Pancreas (tissue), 10 donors: ENCODE data around the gene OPRL1. TPM values are rescaled to one million over a fixed set of nuclear protein-coding genes. Genes with fewer than 3 reads are reported as not detected.
"Not testable (repeated sequence)": the region's sequence is repeated elsewhere in the genome, so short reads cannot be mapped to it uniquely, and the experiment has no call there.

Experiments used
- ATAC-seq, 4 donors: fragments of 200-7000 bp; cut with Tn5 transposase; one replicate each; pipeline versions ENCODE4 v1.8.0 to v1.9.1; 2020; ENCODE audit warnings: mild to moderate bottlenecking in 4 of 4, moderate library complexity in 4 of 4
- DNase-seq, 6 donors: peaks; one replicate each; pipeline ENCODE4 v3.0.0-alpha.2; 2020
- FAIRE-seq: peaks from 2 replicates; lab custom pipeline; 2012; peaks lifted over from hg19 to GRCh38; lab: Jason Lieb, UNC
- H3K27ac ChIP-seq, 4 donors: fragments of 200-600 bp; sonication (generic); 1 replicate in 3 of 4; 2 replicates in 1 of 4; pipeline versions ENCODE4 v1.5.0 to v1.8.0; 2020
- H3K27me3 ChIP-seq, 4 donors: fragments of 200-600 bp; one replicate each; pipeline ENCODE4 v1.8.0; 2021
- H3K36me3 ChIP-seq, 3 donors: fragments of 200-600 bp; sonication (generic) in 1 of 3; one replicate each; pipeline versions ENCODE4 v1.5.0 to v1.8.0; 2020 to 2021
- H3K4me1 ChIP-seq, 3 donors: fragments of 200-600 bp; one replicate each; pipeline ENCODE4 v1.8.0; 2021
- H3K4me3 ChIP-seq, 4 donors: fragments of 200-600 bp; sonication (generic) in 2 of 4; one replicate each; pipeline versions ENCODE4 v1.5.0 to v1.8.0; 2020 to 2021
- H3K9me3 ChIP-seq, 4 donors: fragments of 200-600 bp; one replicate each; pipeline ENCODE4 v1.8.0; 2021
- CTCF ChIP-seq, 4 donors: fragments of 200-600 bp; sonication (generic) in 3 of 4; IDR thresholded peaks; one replicate each; pipeline versions ENCODE4 v1.5.0 to v1.8.0; 2021; ENCODE audit warnings: antibody characterized with exemption in 4 of 4
- WGBS, 2 donors: extraction: QIAGEN DNeasy Blood & Tissue Kit; methylation state at CpG; one replicate each; pipeline ENCODE4 v1.1.7; 2013; 5-methylcytosine and 5-hydroxymethylcytosine counted together
- intact Hi-C, 3 donors: fragments of 100-400 bp; cut with DNase I; formaldehyde crosslinking; loops; one replicate each; pipeline versions ENCODE4 v1.11.1 to v1.14.2; 2022
- polyA plus RNA-seq, 2 donors: library from polyadenylated mRNA; stranded (reverse); fragments of 200-250 nt; gene quantifications; one replicate each; pipeline ENCODE4 v1.2.3, GENCODE V29; 2013
- total RNA-seq, 6 donors: library from RNA; stranded (reverse); fragmentation: NEBNext Ultra II Directional in 4 of 6; extraction: Animal tissue kit (Norgen Biotek cat#: 25700) in 4 of 6; gene quantifications; one replicate each; pipeline versions ENCODE4 v1.2.1 to v1.2.4, GENCODE V29; 2021 to 2023
- donor health status: healthy with polysubstance abuse.
- donor health status: DM: no; HTN: no; CAD: no; lungs with moderate emphysema.
- donor health status: DM: no; HTN: no; CAD: no.
- donor health status: control.
- donor health status: control.
- donor health status: Bipolar disorder and iron deficiency.
- donor health status: DM: yes; HTN: yes; CAD: no.
- donor health status: DM: no; HTN: no; CAD: no.
- donor health status: DM: no; HTN: no; CAD: no.
- donor health status: DM: yes; HTN: yes; CAD: no.

The OPRL1 gene
- total and polyA plus RNA-seq, 8 donors: 0.25 to 2.2 (median 0.91) TPM

GRCh38 chr20:64114356-64114971 is 34.6 kb downstream of the OPRL1 start:
- no peak for FAIRE-seq

GRCh38 chr20:64115171-64115911 is 35.5 kb downstream of the OPRL1 start:
- Histone ChIP-seq H3K9me3 (no peaks in the 10 kb centered on the region), H3K4me3 (no peak overlapping the region), H3K4me1 (no peaks in the 10 kb centered on the region), H3K27me3 (no peaks in the 10 kb centered on the region), H3K36me3 (no peaks in the 10 kb centered on the region), H3K27ac (no peak overlapping the region)
- no peak for TF ChIP-seq CTCF (IDR thresholded peaks at IDR 0.05)
- DNase-seq (peak in 1 of 6 donors; percentile 28), ATAC-seq (no peak), FAIRE-seq (no peak)
- WGBS, 2 donors: 49 to 68% methylated on average over 14 of the region's 14 CpGs
- intact Hi-C loops: no loop called here

More at GRCh38 chr20:64114356-64114971, 34.6 kb downstream of the OPRL1 start:
- no peak overlapping the region for H3K4me3 ChIP-seq
- H3K4me1 ChIP-seq: no peaks in the 10 kb centered on the region
- no peaks in the 10 kb centered on the region for H3K9me3 ChIP-seq
- 65 to 72% methylated on average over 13 to 14 of the region's 14 CpGs for WGBS, 2 donors
- H3K27ac ChIP-seq: no peak overlapping the region
- intact Hi-C loops: no loop called here
- H3K36me3 ChIP-seq: no peaks in the 10 kb centered on the region
- peak in 1 of 6 donors; percentile 51 for DNase-seq
- no peak for ATAC-seq
- no peak for TF ChIP-seq CTCF (IDR thresholded peaks at IDR 0.05)
- no peaks in the 10 kb centered on the region for H3K27me3 ChIP-seq

- 69 to 76% methylated on average over 21 of the region's 21 CpGs for WGBS, 2 donors
- Histone ChIP-seq H3K36me3 (no peaks in the 10 kb centered on the region), H3K27me3 (peaks cover 0 to 4% (median 0%) of the 10 kb centered on the region in 4 donors), H3K4me3 (no peak overlapping the region), H3K9me3 (no peaks in the 10 kb centered on the region), H3K4me1 (no peaks in the 10 kb centered on the region), H3K27ac (no peak overlapping the region)
- FAIRE-seq (no peak), ATAC-seq (no peak), DNase-seq (peak in 1 of 6 donors; percentile 12)
- no peak for TF ChIP-seq CTCF (IDR thresholded peaks at IDR 0.05)
- intact Hi-C loops: no loop called here
Measured at GRCh38 chr20:64116016-64116415, 36.1 kb downstream of the OPRL1 start.

GRCh38 chr20:64116541-64117431 is 36.9 kb downstream of the OPRL1 start:
- H3K9me3 ChIP-seq: no peaks in the 10 kb centered on the region

GRCh38 chr20:64117432-64117777 is 37.5 kb downstream of the OPRL1 start:
- H3K9me3 ChIP-seq, ATAC-seq, H3K27me3 ChIP-seq, H3K27ac ChIP-seq, FAIRE-seq, H3K4me1 ChIP-seq, H3K4me3 ChIP-seq, H3K36me3 ChIP-seq, intact Hi-C loops: not testable (repeated sequence)
- peak in 1 of 6 donors; percentile 35 for DNase-seq
- WGBS, 2 donors: 59 to 88% methylated on average over 2 to 6 of the region's 6 CpGs

More at GRCh38 chr20:64116541-64117431, 36.9 kb downstream of the OPRL1 start:
- 68 to 76% methylated on average over 17 of the region's 17 CpGs for WGBS, 2 donors
- Histone ChIP-seq H3K36me3 (no peaks in the 10 kb centered on the region), H3K27me3 (peaks cover 0 to 4% (median 0%) of the 10 kb centered on the region in 4 donors), H3K4me1 (no peaks in the 10 kb centered on the region), H3K4me3 (no peak overlapping the region), H3K27ac (no peak overlapping the region)
- intact Hi-C loops: no loop called here
- DNase-seq (peak in 1 of 6 donors; percentile 16), FAIRE-seq (no peak), ATAC-seq (no peak)
- no peak for TF ChIP-seq CTCF (IDR thresholded peaks at IDR 0.05)
